ENCODE data around the gene SLC25A1. TPM values are rescaled to one million over a fixed set of nuclear protein-coding genes. Genes with fewer than 3 reads are reported as not detected.
"Not testable (repeated sequence)": the region's sequence is repeated elsewhere in the genome, so short reads cannot be mapped to it uniquely, and the experiment has no call there.

Gene SLC25A1
- total RNA-seq, 1 experiment from 2014 or later, result 121 TPM

GRCh38 chr22:19206287-19206686 lies 27.8 kb upstream of the SLC25A1 start:
- DNase-seq (ENCODE audit: low read depth), result no peak

- no peak for DNase-seq (ENCODE audit: low read depth)
Measured at GRCh38 chr22:19204640-19205039, 26.1 kb upstream of the SLC25A1 start.

GRCh38 chr22:19203834-19204233 lies 25.3 kb upstream of the SLC25A1 start:
- DNase-seq (ENCODE audit: low read depth), result no peak

GRCh38 chr22:19202799-19203186 lies 24.3 kb upstream of the SLC25A1 start:
- DNase-seq (ENCODE audit: low read depth), result not testable (repeated sequence)

GRCh38 chr22:19201869-19202798 lies 23.6 kb upstream of the SLC25A1 start:
- DNase-seq (ENCODE audit: low read depth), result no peak

GRCh38 chr22:19201130-19201868 lies 22.8 kb upstream of the SLC25A1 start:
- no peak for DNase-seq (ENCODE audit: low read depth)

GRCh38 chr22:19199479-19199878 lies 20.9 kb upstream of the SLC25A1 start:
- no peak for DNase-seq (ENCODE audit: low read depth)

- DNase-seq (ENCODE audit: low read depth), result no peak
Measured at GRCh38 chr22:19197997-19198865, 19.7 kb upstream of the SLC25A1 start.

GRCh38 chr22:19196841-19197612 lies 18.5 kb upstream of the SLC25A1 start:
- DNase-seq (ENCODE audit: low read depth), result no peak

GRCh38 chr22:19195796-19196731 lies 17.5 kb upstream of the SLC25A1 start:
- no peak for DNase-seq (ENCODE audit: low read depth)

GRCh38 chr22:19194766-19195536 lies 16.4 kb upstream of the SLC25A1 start:
- no peak for DNase-seq (ENCODE audit: low read depth)

GRCh38 chr22:19193879-19194278 lies 15.3 kb upstream of the SLC25A1 start:
- DNase-seq (ENCODE audit: low read depth), result no peak

GRCh38 chr22:19187716-19188563 lies 9.4 kb upstream of the SLC25A1 start:
- DNase-seq (ENCODE audit: low read depth), result no peak

- DNase-seq (ENCODE audit: low read depth), result no peak
Measured at GRCh38 chr22:19184276-19184997, 5.9 kb upstream of the SLC25A1 start.

- DNase-seq (ENCODE audit: low read depth), result no peak
Measured at GRCh38 chr22:19183216-19183615, 4.7 kb upstream of the SLC25A1 start.

- no peak for DNase-seq (ENCODE audit: low read depth)
Measured at GRCh38 chr22:19182472-19183157, 4.1 kb upstream of the SLC25A1 start.

All from M059J (cell line).